Measurements from ENCODE around the gene NMNAT1.
"Not testable (repeated sequence)": the region's sequence is repeated elsewhere in the genome, so short reads cannot be mapped to it uniquely, and the experiment has no call there.

Gene NMNAT1

DNA sequence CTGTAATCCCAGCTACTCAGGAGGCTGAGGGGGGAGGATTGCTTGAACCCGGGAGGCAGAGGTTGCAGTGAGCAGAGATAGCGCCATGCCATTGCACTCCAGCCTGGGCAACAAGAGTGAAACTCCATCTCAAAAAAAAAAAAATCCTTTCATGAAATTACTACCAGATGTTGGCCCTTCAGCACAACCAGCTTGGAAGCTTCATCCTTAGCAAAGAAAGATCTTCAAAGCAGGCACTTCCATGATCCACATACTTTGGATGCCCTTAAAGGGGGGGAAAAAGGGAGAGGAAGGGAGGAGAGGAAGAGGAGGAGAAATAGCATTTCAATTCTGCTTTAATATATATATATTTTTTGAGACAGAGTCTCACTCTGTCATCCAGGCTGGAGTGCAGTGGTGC, 77.4 kb downstream of the NMNAT1 start:
- not testable (repeated sequence) for DNase-seq

DNA sequence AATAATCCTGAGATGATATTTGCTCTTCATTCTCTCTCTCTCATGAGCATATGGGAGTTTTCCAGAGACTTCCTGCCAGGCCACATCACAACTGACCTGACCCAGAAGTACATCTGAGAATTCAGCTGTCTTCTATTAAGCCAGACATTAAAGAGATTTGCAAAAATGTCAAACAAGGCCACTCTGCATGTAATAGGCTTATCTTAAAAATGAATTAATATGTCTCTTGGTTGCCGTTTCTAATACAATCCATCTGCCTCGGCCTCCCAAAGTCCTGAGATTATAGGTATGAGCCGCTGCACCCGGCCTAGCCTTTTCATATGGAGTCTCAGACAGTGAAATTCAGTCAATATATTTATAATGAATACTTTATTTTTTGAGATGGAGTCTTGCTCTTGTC, 78.7 kb downstream of the NMNAT1 start:
- DNase-seq: not testable (repeated sequence)

DNA sequence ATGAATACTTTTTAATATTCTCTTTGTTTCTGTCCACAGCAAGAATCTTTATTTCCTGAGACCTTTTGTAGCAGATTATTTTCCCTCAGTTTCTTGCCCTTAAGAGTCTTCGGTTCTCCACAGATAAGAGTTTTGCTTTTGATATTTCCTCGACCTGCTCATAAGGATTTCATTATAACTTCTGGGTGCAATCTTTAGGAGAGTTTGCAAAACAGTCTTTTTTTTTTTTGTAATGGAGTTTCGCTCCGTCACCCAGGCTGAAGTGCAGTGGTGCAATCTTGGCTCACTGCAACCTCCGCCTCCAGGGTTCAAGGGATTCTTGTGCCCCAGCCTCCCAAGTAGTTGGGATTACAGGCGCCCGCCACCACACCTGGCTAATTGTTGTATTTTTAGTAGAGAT, 79.4 kb downstream of the NMNAT1 start:
- no peak for DNase-seq

DNA sequence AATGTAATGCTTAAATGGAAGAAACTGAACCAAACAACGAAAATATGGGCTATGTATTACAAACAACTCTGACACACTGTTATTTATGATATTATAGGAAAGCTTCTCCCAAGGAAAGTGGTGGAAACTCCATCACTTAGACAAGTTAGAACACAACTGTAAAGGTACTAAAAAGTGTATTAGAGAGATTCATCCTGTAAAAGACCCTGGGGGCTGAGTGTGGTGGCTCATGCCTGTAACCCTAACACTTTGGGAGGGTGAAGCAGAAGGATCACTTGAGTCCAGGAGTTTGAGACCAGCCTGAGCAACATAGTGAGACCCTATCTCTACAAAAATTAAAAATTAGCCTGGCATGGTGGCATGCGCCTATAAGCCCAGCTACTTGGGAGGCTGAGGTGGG, 82.1 kb downstream of the NMNAT1 start:
- DNase-seq: no peak

DNA sequence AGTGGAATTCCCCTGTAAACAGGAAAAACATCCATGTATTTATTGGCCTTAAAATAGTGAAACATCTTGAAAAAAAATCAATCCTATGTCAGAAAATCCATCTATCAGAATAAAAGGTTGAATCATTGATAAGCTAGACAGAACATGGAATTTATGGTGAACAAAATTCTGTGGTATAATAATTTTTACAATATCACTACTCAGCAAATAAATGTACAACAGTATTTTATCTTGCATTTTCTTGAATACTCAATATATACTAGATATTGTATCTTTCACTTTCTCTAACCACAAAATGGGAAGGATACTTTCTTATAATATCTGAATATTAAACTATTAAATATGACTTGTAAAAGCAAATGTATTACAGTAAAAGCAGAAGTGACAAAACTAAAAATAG, 83.8 kb downstream of the NMNAT1 start:
- DNase-seq: no peak

DNA sequence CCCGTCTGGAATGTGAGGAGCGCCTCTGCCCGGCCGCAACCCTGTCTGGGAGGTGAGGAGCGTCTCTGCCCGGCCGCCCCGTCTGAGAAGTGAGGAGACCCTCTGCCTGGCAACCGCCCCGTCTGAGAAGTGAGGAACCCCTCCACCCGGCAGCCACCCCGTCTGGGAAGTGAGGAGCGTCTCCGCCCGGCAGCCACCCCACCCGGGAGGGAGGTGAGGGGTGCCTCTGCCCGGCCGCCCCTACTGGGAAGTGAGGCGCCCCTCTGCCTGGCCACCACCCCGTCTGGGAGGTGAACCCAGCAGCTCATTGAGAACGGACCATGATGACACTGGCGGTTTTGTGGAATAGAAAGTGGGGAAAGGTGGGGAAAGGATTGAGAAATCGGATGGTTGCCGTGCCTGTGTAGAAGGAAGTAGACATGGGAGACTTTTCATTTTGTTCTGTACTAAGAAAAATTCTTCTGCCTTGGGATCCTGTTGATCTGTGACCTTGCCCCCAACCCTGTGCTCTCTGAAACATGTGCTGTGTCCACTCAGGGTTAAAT, 85.8 kb downstream of the NMNAT1 start:
- DNase-seq: not testable (repeated sequence)

DNA sequence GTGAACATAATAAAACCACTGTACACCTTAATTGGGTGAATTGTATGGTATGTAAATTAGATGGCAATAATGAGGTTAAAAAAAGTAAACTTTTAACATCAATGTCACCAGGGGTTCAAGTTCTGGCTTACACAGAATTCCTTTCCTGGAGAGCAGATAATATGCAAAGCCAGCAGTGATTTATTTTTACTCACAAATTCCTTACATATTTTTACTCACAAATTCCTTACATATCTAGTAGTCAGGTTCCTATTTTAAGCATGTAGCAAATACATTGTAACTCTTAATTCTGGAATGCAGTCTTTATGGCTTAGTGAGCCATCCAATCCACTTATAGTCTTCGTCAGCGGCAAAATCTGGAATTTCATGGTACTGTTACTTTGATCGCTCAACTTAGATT, 88.2 kb downstream of the NMNAT1 start:
- no peak for DNase-seq

DNA sequence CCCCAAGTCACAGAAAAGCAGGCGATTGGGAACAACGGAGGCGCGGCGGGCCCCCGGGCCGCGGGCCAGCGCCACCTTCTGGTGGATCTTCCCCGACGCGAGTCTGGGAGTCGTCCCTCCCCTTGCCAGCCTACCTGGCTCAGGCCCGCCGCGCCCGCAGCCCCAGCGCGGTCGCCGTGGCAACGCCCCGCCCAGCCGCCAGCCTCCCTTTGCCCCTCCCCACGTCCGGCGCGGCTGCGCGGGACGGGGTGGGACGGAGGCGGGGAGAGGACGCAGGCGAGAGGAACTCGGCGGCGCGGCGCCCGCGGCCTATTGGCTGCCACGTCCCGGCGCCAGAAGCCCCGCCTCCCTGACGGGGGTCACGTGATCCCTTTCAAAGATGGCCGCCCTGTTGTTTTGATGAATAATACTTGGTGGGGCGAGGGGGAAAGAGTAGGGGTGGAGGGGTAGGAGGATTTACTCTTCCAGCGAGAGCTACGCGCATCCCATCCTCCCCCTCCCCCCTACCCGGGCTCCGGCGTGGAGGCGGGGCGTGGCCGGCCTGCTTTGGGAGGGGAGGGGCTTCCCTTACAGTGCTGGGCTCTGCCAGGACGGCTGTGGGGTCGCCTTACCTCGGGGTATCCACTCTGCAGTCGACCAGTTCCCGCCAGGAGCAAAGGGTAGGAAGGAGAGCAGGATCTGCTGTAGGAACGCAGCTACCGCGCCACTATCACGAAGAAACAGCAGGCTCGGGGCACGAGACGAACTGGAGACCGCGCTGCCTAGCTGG, 89.5 kb downstream of the NMNAT1 start, which contains the start of gene UBE4B:
UBE4B (plus strand) TSS at position 369 of the 769 bp plus-strand sequence. CDS start 713 bp downstream, outside the sequence.
- peak; percentile 100 for DNase-seq

DNA sequence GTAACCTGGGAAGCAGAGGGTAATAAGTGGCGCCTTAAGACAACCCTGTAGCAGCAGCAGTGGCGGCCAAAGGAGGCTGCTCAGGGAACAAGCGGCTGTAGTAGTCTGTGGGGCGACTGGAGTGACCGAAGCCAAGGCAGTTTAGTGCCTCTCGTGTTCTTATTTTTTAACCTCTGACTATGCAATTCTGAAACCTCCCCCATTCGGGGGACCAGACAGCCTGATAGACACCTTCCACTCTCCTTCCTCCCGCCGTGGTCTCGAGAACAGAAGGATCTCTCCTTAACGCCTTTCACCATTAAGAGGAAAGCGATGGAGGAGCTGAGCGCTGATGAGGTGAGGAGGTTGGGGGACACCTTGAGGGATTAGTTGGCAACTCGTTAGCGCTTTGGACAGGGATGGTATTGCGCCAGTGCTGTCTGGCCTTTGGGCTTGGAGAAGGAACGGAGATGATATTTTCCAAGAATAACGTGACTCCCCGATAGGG, 90.1 kb downstream of the NMNAT1 start:
- DNase-seq: peak; percentile 64
